ENCODE results near the gene SLCO2B1.

Gene SLCO2B1

DNA sequence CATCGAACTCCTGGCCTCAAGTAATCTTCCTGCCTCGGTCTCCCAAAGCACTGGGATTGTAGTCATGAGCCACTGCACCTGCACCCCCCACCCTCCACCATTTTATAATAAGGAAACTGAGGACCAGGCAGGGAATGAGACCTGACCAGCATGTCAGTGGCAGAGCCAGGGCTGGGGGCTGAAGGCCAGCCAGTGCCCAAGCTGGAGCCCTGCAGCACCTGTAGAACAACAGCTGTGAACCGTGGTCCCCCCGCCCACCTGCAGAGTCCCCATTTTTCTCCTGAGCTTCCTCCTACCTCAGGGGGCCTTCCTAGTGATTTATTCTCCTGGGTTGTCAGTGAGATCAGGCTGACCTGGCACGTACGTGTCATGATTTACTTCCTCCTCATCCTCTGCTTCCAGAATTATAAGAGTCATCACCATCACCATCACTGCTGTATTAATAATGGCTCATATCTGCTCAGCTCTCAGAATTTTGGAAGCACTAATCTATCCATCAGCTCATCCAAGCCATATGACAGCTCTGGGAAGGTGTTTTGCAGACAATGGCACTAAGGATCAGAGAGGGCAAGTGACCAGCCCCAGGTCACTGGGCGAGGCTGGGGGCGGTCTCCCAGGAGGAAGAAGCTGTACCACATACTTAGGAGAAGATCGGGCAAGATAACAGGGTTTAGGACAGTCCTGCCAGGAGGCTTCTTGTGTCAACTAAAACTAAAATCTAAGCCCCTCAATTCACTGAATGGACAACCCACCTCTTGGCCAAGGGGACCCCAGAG, 5.5 kb upstream of the SLCO2B1 start:
- DNase-seq (ENCODE audit: low read depth) = no peak

- no peak for DNase-seq (ENCODE audit: low read depth)
Measured at GRCh38 chr11:75145972-75146519, 4.9 kb upstream of the SLCO2B1 start.

GRCh38 chr11:75146711-75147110, 4.2 kb upstream of the SLCO2B1 start:
- DNase-seq (ENCODE audit: low read depth) = no peak

DNA sequence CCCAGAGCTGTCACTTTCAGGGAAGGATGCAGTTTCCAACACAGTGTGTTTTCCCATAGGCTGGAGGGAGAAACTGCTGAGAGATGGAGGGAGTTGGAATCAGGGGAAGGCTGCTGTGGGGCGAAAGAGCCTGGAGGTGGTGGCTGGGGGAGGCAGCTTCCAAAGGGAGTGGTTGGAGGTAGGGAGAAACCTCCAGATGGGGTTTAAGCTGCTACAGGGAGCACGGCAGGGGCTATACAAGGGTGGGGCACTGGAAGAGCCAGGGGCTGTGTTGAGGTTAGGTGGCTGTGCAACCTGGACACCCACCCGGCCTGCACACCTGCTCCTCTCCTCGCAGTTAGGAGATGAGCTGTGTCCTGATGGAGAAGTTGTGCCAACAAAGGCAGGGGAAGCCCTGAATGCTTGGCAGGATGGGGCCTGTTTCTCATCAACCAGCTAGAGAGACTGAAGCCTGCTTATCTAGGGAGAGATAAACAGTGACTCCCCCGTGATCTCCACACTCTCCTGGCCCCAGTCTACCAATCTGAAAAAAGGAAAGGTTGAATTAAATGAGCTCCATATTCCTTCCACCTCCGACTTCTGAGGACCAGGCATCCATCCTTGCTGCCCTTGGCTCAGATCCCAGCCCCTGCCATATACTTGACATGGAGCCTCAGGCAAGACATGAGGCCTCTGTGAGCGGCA, 3.6 kb upstream of the SLCO2B1 start:
- DNase-seq (ENCODE audit: low read depth) = no peak

DNA sequence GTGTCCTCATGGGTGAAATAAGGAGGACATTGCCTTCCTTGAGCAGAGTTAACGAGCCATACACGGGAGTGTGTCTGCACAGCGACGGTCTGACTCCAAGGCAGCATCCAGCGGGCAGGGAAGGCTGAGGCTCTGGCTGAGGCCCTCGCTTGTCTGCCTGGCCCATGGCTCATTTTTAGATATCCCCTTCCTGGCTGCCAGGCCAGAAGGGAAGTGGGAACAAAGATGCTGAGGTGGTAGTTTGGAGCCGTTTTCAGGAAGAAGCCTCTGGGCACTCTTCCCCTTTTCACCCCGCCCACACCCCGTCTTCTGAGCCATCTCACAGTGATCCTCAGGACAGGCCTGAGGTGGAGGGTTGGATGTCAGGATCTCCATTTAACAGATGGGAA, 3.0 kb upstream of the SLCO2B1 start:
- no peak for DNase-seq (ENCODE audit: low read depth)

- DNase-seq (ENCODE audit: low read depth) = no peak
Measured at GRCh38 chr11:75148436-75148983, 2.4 kb upstream of the SLCO2B1 start.

GRCh38 chr11:75149766-75150465, 991 bp upstream of the SLCO2B1 start:
- DNase-seq (ENCODE audit: low read depth) = no peak

DNA sequence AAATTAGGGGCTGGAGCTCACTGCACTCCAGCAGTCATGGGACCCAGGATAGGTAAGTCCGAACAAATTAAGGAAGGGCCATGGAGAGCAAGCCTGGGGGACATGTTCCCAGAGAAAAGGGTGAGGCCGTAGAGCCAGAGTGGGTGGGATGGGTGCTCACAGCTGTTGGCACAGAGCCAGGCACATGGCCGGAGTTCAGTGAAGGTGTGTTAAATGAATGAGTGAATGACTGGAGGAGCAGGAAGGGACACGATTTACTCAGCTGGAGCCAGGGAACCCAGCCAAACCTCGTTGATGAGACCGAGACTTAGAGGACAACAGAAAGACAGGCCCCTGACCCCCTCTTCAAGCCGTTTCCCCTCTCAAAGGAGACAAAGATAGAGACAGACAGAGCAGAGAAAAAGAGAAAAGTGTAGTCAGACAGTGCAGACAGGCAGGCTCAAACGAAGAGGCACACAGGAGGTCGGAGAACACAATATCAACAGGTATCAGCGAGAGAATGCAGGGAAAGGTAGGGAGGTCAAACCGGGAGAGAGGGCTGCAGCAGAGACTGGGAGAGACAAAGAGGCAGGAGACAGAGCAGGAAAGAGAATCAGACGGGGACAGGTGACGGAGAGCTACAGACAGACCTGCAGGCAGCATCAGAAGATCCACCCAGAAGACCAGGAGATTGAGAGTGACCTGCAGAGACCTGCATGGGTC, 590 bp downstream of the SLCO2B1 start:
- no peak for DNase-seq (ENCODE audit: low read depth)

DNA sequence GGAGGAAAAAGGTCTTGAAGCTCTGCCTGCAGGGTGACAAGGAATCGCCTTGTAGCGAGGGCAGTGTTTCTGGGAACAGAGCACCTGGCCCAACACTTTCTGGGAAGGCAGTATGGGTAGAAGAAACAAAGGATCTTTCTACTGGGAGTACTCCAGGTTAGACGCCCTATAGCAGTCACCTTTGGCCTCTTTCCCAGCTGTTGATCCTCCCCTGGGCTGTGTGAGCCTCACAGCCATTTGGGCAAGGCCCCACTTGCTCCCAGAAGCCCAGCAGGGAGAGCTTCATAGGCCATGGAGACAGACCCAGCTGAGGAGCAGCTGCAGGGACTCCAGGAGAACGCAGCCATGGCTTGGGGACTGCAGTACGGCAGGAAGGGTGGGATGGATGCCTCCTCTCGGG, 1.2 kb downstream of the SLCO2B1 start:
- DNase-seq (ENCODE audit: low read depth) = no peak

DNA sequence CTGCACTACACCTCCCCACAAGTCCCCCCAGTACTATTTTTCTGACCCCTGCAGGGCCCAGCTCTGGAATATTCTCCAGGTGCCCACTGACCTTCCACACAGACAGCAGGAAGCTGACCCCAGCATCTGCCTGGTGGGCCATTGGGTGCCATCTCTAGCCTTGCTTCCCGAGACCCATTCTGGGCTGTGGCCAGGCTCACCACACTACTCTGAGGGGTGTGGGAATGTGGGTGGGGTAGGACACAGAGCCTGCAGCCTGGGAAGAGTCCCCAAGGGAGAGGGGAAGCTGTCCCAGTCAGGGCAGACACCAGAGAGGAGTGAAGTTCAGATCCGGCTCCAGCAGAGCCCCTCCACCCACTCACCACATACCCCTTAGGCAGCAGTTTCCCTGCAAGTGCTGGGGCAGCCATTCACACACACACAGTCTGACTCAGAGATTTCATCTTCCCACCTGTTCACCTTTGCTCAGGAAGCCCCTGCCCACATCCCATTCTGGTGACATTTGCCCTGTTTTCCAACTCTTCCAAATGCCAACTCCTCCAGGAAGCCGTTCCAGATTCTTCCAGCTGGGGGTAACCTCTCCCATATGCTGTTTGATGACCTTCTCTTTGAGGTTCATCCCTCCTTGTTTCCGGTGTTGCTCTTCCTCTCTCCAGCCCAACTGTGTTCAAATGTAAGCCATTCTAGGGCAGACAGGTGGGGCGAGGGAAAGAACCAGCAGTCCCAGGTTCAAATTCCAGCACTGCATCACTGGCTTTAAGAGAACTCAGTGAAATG, 1.9 kb downstream of the SLCO2B1 start:
- no peak for DNase-seq (ENCODE audit: low read depth)

DNA sequence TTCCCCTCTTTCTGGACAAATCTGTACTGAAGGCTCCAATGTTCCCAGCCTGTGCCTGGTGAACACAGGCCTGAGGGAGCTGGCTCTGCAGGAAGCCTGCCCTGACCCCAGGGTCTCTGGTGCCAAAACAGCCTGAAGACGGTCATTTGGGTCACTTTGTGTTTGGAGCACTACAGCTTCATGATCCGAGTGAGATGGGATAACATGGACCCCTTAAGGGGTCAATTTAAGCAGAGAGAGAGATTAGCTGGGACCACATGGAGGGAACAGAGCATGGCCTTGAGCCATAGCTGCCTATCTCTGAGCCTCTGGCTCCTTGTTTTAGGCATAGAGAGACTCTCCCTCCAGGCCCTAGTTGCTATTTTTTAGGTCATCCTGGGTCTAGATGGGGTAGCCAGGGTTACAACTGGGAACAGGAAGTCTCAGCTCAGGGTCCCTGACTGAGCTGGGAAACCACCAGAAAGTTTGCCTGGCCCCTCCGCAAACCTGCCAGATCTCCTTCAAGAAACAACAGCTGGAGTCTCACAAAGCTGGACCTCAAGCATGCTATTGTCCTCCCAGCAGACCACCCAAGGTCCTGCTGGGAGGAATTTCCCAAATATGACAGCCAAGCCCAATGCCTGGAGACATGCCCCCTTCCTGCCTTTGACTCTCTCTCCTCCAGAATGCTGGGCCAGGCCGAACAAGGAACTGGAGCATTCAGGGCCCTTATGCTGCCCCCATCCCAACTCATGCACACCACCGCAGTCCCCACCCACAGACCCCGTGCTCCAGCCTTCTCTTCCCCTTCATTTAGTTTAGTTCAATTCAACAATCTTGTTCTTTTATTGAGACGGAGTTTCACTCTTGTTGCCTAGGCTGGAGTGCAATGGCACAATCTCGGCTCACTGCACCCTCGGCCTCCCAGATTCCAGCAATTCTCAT, 4.0 kb downstream of the SLCO2B1 start:
- DNase-seq (ENCODE audit: low read depth) = no peak

DNA sequence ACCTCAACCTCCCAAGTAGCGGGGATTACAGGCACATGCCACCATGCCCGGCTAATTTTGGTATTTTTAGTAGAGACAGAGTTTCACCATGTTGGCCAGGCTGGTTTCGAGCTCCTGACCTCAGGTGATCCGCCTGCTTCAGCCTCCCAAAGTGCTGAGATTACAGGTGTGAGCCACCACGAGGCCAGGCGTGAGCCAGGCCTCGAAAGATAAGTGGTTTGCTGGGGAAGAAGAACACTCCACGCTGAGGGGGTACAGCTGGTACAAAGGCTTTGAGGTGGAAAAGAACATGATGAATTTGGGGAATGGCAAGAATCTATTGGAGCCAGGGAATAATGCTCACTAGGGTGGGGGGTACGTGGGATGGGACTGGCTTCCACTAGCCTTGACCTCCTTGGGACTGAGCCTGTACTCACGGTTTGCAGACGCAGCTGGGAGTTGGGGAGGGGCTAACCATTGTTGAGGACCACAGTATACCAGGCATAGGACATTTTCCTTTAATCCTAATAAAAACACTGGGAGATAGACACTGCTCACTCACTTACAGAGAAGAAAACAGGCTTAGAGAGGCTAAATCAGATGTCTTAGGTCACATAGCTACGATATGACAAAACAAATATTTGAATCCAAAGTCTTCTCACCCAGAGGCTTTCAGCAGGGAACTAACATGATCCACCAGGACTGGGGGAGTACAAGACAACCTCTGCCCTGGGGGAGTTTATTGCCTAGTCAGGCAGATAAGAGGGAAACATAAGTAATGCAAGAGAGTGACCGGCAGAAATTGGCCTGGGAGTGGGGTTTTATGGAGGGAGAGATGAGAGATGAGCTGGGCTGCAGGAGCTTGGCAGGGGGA, 4.9 kb downstream of the SLCO2B1 start:
- no peak for DNase-seq (ENCODE audit: low read depth)

- no peak for DNase-seq (ENCODE audit: low read depth)
Measured at GRCh38 chr11:75158241-75158640, 7.3 kb downstream of the SLCO2B1 start.

DNA sequence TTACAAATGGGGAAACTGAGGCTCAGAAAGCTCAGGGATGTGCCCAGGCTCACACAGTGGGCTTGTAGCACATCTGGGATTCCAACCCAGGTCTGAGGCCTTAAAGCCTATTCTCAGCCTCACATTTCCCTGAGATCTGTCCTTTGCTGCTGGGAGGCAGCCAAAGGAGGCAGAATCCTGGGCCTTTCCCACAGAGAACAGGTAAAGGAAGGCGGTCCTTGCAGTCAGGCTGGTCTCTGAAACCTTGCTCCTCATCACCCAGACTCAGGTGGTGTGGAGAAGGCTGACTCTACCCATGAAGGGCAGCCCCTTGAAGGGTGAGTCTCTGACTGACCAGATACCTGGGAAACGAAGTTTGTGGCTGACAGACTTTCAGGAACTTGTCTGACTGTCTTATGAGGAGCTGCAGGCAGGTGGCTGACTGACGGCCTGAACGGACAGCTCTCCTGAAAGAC, 7.8 kb downstream of the SLCO2B1 start:
- no peak for DNase-seq (ENCODE audit: low read depth)

- no peak for DNase-seq (ENCODE audit: low read depth)
Measured at GRCh38 chr11:75159151-75159953, 8.4 kb downstream of the SLCO2B1 start.

DNA sequence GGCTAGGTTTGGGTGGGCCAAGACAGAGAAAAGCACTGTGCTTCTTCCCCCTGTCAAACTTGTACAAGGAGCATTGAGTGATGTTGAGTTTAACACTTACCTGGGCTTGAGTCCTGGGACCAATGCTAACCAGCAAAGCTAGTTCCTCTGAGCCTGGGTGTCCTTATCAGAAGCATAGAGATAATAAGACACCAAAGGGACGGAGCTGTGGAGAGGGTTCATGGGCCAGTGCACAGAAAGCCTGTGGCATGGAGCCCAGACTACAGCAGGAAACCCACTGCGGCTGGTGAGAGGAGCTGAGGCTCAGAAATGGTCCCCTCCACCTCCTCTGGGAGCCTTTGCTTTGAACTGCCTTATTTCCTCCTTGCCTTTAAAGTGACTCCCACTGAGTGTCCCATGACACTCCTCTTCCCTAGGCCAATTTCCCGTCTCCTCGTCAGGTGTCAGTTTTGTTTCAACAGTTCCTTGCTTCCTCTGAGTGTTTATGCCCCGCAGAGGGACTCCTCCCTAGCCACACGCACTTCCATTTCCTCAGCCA, 9.4 kb downstream of the SLCO2B1 start:
- DNase-seq (ENCODE audit: low read depth) = no peak

- DNase-seq (ENCODE audit: low read depth) = no peak
Measured at GRCh38 chr11:75160880-75161279, 10.0 kb downstream of the SLCO2B1 start.

Data from CMK (cell line).